GM19193 (cell line): ENCODE results near the gene TH.

Source experiments
- POLR2A ChIP-seq: IDR thresholded peaks from 4 replicates; pipeline ENCODE4 v1.6.1; 2011; ENCODE audit not compliant: insufficient read depth, insufficient read length; ENCODE audit errors: extremely low read depth

The TH gene

GRCh38 chr11:2193099-2193887, 21.7 kb upstream of the TH start:
- no peak for TF ChIP-seq POLR2A

GRCh38 chr11:2192435-2192834, 20.8 kb upstream of the TH start:
- no peak for TF ChIP-seq POLR2A

- TF ChIP-seq POLR2A: no peak
These were observed 20.3 kb upstream of the TH start for GRCh38 chr11:2191883-2192282.

- no peak for TF ChIP-seq POLR2A
These were observed 19.2 kb upstream of the TH start for GRCh38 chr11:2190657-2191471.

DNA sequence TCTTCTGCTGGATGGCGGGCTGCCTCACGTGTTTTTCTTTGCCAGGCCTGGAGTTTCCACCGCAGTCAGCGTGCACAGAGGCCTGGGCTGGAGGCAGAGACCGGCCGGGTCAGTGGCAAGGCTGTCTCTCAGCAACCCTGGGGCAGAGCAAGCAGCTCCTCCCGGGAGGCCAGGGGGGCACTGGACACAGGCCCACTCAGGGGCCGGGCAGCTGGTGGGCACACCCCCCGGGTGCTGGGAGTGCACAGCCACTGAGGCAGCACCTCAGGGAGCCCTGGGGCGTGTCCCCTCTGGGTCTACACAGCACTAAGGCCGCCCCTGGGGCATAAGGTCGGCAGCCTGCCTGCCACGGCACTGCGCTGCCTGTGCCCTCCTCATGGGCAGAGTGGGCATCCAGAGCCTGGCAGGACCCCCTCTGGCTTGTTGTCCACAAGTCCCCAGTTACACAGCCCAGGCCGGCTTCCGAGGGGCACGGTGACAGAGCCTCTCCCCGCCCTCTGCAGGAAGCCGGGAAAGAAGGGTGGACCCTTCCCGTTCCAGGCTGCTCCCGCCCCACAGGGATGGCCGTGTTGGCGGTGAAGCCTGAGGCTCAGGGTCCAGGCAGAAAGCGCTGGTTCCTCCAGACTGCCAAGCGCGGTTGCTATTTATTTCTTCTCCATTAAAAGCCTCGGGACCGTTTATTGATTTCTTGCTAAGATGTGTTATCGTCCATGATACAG, 18.5 kb upstream of the TH start:
- TF ChIP-seq POLR2A: no peak

DNA sequence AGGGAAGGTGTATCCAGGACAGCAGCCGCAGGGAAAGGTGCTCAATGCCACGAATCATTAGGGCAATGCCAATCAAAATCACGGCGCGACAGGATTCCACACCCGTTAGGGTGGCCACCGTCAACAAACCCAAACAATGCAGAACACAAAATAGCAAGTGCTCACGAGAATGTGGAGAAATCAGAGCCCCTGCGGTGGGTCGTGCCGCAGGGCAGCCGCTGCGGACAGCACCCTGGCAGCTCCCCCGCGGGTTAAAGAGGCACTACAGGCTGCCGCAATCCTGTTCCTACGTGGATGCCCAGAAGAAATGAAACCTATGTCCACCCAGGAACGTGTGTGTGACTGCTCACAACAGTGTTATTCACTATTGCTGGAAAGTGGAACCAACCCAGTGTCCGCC, 17.1 kb upstream of the TH start:
- no peak for TF ChIP-seq POLR2A

DNA sequence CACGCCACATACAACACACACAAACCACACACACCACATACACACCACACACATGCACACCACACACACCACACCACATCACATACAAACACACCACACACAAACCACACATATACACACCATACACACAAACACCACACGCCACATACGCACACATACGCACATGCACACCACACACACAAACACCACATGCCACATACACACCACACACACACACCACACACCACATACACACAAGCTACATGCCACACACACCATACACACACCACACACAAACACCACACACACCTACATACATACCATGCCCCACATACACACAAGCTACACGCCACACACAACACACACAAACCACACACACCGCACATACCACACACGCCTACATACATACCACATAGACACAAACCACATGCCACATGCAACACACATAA, 15.7 kb upstream of the TH start:
- TF ChIP-seq POLR2A: no peak

DNA sequence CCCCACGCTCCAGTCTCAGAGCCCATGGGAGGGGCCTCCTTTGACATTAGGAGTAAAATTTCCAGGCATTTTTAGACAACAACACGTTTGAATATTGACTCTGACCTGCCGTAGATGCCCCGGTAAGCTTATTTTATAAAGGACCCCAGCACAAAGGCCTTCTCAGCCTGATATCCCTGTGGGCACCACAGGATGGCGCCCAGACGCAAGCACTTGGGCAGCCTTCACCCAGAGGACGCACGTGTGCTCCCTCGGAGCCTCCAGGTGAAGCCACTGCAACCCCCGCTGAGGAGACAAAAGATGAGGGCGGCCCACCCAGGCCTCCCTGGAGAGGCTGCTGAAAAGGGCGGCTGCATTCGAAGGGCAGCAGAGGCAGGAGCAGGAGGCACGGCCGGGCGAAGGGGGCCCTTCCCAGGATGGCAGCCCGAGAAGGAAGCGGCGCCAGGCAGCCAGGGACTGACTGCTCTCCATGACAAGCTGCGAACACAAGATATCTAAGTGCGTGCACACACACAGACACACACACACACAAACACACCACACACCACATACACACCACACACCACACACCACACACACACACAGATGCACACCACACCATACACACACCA, 15.2 kb upstream of the TH start:
- TF ChIP-seq POLR2A: no peak

DNA sequence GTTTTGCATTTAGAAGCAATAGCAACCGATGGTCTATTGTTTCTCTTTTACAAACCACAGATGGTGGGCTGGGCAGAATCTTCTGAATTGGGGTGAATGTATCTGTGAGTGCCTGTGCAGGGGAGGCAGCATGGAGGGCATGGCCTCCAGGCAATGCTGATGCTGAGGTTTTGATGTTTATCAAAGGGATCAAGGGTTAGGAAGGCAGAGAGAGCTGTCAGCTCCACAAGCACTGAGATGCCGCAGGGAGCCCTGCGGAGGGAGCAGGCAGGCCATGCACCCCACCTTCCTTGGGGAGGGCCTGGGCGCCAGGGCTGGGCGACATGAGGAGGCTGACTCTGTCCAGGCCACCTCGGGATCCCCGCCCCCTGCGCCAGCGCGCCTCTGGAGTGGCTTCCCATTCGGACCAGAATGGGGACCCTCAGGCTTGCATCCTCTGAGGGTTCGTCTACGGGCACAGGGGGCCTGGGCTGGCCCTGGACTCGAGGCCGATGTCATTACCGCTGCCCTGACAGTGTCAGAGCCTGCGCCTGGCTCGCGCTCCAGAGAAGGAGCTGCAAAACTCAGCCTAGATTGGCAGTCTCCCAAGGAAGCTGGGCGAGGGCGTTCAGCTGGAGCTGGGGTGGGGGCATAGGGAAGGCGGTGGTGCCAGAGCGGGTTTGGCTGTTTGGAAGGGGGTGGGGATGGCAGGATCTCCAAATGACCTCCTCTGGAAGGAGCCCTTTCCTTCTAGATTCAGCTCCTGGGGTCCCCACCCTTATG, 13.9 kb upstream of the TH start:
- no peak for TF ChIP-seq POLR2A

DNA sequence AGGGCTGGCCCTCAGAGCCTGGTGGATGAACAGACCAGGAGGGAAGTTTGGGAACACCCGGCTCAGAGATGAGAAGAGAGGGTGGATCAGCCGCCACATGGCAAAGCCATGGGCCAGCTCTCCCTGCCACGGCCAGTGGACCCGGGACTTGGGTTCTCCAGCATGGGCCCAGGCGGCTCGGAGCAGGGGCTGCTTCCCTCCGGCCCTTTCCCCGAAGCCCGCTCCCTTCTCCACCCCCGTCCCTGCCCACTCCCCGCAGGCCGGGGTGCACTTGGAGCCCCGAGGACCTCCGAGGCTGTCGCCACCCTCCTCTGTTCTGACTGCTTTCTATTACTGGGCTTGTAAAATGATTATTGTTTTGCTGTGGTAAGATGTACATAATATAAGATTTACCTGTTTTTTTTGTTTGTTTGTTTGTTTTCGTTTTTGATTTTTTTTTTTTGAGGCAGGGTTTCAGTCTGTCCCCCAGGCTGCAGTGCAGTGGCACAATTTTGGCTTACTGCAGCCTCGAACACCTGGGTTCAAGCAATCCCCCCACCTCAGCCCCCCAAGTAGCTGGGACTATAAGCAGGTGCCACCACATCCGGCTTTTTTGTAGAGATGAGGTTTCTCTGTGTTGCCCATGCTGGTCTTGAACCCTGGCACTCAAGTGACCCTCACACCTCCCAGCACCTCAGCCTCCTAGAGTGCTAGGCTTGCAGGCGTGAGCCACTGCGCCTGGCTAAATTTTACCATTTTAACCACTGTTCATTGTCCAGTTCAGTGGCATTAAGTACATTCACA, 11.3 kb upstream of the TH start:
- TF ChIP-seq POLR2A: no peak

GRCh38 chr11:2182075-2182474, 10.5 kb upstream of the TH start:
- no peak for TF ChIP-seq POLR2A

GRCh38 chr11:2180789-2181370, 9.3 kb upstream of the TH start:
- no peak for TF ChIP-seq POLR2A

GRCh38 chr11:2180347-2180746, 8.7 kb upstream of the TH start:
- TF ChIP-seq POLR2A: no peak
